ENCODE data around the gene TUBG1. TPM values are rescaled to one million over a fixed set of nuclear protein-coding genes. Genes with fewer than 3 reads are reported as not detected.

The TUBG1 gene
- total and polyA plus RNA-seq, 10 of the 15 experiments (the other 5 are each of a cell fraction or from before 2014, with no cell fraction given): 40.0 to 256 (median 107) TPM

DNA sequence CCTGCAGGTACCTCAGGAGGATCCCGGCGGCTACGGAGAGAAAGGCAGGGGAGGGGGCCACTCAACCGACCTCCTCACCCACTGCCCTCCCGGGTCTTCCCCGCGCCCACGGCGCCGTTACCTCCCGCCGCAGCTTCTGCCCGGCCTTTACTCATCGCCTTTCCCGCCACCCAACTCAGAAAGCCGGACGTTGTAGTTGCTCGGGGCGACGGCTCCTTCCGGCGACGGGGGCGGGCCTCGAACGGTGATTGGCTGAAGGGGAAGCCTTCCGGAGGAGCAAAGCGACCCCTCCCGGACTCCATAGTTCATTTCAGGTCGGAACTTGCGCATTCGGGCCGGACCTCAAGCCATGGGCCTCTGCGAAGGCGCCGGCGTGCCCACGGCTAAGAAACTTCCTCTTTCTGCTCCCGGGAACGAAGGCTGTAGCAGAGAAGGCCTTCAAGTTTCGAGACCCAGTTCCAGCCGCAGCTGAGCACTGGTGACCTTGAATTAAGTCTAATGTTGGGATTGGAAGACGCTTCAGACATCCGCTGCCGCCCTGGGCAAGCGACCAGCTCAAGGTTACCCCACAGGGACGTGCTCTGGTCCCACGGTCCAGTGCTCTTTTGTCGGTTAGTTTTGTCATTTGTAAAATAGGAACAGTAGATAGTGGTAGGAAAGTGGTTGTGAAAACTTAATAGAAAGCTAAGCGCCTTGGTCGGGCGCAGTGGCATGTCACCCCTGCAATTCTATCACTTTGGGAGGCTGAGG is 31.8 kb upstream of the TUBG1 start, which contains the start of gene PSMC3IP (continued):
- TF ChIP-seq, protein P1, sequence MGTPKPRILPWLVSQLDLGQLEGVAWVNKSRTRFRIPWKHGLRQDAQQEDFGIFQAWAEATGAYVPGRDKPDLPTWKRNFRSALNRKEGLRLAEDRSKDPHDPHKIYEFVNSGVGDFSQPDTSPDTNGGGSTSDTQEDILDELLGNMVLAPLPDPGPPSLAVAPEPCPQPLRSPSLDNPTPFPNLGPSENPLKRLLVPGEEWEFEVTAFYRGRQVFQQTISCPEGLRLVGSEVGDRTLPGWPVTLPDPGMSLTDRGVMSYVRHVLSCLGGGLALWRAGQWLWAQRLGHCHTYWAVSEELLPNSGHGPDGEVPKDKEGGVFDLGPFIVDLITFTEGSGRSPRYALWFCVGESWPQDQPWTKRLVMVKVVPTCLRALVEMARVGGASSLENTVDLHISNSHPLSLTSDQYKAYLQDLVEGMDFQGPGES (IDR thresholded peaks at IDR 0.05): peak; percentile 79; the same call in 1 of the 2 replicates
- TF ChIP-seq POU2F2 (IDR thresholded peaks at IDR 0.05; ENCODE audit: borderline replicate concordance, low read depth, low read length) (peak; percentile 45; the same call in 2 of the 3 replicates), CREB1 (IDR thresholded peaks at IDR 0.05; ENCODE audit: low read depth) (peak; percentile 80), KDM1A (IDR thresholded peaks at IDR 0.05; ENCODE audit: borderline replicate concordance) (no peak)
- TF ChIP-seq, protein P2, sequence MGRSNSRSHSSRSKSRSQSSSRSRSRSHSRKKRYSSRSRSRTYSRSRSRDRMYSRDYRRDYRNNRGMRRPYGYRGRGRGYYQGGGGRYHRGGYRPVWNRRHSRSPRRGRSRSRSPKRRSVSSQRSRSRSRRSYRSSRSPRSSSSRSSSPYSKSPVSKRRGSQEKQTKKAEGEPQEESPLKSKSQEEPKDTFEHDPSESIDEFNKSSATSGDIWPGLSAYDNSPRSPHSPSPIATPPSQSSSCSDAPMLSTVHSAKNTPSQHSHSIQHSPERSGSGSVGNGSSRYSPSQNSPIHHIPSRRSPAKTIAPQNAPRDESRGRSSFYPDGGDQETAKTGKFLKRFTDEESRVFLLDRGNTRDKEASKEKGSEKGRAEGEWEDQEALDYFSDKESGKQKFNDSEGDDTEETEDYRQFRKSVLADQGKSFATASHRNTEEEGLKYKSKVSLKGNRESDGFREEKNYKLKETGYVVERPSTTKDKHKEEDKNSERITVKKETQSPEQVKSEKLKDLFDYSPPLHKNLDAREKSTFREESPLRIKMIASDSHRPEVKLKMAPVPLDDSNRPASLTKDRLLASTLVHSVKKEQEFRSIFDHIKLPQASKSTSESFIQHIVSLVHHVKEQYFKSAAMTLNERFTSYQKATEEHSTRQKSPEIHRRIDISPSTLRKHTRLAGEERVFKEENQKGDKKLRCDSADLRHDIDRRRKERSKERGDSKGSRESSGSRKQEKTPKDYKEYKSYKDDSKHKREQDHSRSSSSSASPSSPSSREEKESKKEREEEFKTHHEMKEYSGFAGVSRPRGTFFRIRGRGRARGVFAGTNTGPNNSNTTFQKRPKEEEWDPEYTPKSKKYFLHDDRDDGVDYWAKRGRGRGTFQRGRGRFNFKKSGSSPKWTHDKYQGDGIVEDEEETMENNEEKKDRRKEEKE (IDR thresholded peaks at IDR 0.05): no peak
- TF ChIP-seq, protein P3, sequence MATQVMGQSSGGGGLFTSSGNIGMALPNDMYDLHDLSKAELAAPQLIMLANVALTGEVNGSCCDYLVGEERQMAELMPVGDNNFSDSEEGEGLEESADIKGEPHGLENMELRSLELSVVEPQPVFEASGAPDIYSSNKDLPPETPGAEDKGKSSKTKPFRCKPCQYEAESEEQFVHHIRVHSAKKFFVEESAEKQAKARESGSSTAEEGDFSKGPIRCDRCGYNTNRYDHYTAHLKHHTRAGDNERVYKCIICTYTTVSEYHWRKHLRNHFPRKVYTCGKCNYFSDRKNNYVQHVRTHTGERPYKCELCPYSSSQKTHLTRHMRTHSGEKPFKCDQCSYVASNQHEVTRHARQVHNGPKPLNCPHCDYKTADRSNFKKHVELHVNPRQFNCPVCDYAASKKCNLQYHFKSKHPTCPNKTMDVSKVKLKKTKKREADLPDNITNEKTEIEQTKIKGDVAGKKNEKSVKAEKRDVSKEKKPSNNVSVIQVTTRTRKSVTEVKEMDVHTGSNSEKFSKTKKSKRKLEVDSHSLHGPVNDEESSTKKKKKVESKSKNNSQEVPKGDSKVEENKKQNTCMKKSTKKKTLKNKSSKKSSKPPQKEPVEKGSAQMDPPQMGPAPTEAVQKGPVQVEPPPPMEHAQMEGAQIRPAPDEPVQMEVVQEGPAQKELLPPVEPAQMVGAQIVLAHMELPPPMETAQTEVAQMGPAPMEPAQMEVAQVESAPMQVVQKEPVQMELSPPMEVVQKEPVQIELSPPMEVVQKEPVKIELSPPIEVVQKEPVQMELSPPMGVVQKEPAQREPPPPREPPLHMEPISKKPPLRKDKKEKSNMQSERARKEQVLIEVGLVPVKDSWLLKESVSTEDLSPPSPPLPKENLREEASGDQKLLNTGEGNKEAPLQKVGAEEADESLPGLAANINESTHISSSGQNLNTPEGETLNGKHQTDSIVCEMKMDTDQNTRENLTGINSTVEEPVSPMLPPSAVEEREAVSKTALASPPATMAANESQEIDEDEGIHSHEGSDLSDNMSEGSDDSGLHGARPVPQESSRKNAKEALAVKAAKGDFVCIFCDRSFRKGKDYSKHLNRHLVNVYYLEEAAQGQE (IDR thresholded peaks at IDR 0.05; ENCODE audit: low read depth, low read length): no peak
